Measurements from ENCODE around the gene STK26.

- TF ChIP-seq, protein P1, sequence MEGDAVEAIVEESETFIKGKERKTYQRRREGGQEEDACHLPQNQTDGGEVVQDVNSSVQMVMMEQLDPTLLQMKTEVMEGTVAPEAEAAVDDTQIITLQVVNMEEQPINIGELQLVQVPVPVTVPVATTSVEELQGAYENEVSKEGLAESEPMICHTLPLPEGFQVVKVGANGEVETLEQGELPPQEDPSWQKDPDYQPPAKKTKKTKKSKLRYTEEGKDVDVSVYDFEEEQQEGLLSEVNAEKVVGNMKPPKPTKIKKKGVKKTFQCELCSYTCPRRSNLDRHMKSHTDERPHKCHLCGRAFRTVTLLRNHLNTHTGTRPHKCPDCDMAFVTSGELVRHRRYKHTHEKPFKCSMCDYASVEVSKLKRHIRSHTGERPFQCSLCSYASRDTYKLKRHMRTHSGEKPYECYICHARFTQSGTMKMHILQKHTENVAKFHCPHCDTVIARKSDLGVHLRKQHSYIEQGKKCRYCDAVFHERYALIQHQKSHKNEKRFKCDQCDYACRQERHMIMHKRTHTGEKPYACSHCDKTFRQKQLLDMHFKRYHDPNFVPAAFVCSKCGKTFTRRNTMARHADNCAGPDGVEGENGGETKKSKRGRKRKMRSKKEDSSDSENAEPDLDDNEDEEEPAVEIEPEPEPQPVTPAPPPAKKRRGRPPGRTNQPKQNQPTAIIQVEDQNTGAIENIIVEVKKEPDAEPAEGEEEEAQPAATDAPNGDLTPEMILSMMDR (IDR thresholded peaks at IDR 0.05): no peak
- no peak for TF ChIP-seq POLR2A (IDR thresholded peaks at IDR 0.05)
Observed at GRCh38 chrX:132009350-132009749, 13.8 kb upstream of the STK26 start.
